Measurements from ENCODE around the gene CDS2. TPM values are rescaled to one million over a fixed set of nuclear protein-coding genes. Genes with fewer than 3 reads are reported as not detected.

Gene CDS2
- total and polyA plus RNA-seq, 2 of the 13 experiments (the other 11 are each of a cell fraction or from before 2014, with no cell fraction given), result 81.3 to 153 TPM

DNA sequence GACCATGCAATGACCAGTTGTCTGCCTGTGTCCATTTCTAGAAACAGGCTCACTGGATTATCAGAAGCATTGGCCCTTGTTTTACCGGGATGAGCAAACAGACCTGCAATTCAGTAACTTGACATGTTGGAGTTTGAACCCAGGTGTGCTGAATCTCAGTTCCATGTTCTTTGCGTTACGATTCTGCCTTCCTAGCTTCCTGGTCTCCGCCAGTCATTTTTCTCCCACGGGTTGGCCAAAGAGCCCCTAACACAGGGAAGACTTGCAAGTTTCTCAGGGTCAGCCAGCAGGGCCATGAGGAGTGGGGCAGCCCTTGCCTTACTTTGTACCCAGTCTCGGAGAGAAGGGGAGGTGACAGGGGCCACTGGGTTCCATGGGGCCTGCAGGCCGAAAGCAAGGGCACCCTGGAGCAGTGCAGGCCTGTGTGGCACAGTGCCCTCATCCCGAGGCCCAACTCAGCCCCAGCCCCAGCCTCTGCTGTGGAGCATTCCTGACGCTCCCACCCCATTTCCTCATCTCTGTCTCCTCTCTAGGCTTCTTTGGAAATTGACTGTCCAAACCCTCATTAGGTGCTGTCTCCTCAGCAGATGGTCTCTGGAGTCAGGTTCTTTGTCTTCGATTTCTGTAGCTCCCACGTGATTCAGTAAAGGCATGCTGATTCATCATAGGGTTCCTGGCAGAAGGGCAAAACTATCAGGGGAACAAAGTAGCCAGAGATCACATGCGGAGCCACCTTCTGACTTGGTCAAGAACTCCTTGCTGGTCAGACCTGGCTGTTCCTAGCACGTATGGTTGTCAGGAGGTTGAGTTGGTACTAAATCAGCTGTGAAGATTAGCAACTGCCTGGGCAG lies 23.6 kb downstream of the CDS2 start (continued):
- TF ChIP-seq, protein P1, sequence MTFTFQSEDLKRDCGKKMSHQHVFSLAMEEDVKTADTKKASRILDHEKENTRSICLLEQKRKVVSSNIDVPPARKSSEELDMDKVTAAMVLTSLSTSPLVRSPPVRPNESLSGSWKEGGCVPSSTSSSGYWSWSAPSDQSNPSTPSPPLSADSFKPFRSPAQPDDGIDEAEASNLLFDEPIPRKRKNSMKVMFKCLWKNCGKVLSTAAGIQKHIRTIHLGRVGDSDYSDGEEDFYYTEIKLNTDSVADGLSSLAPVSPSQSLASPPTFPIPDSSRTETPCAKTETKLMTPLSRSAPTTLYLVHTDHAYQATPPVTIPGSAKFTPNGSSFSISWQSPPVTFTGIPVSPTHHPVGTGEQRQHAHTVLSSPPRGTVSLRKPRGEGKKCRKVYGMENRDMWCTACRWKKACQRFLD (CRISPR knock-in tag; IDR thresholded peaks at IDR 0.05; ENCODE audit: borderline replicate concordance), result no peak
- TF ChIP-seq NFE2L1 (CRISPR knock-in tag; IDR thresholded peaks at IDR 0.05; ENCODE audit: borderline replicate concordance), result peak; percentile 85; the same call in 1 of the 2 replicates
- no peak; the same call in 1 of the 2 replicates for TF ChIP-seq ARID2 (CRISPR knock-in tag; IDR thresholded peaks at IDR 0.05; ENCODE audit: borderline replicate concordance)
- TF ChIP-seq ZNF510 (CRISPR knock-in tag; IDR thresholded peaks at IDR 0.05; ENCODE audit: low read depth), result no peak
- TF ChIP-seq, protein P2, sequence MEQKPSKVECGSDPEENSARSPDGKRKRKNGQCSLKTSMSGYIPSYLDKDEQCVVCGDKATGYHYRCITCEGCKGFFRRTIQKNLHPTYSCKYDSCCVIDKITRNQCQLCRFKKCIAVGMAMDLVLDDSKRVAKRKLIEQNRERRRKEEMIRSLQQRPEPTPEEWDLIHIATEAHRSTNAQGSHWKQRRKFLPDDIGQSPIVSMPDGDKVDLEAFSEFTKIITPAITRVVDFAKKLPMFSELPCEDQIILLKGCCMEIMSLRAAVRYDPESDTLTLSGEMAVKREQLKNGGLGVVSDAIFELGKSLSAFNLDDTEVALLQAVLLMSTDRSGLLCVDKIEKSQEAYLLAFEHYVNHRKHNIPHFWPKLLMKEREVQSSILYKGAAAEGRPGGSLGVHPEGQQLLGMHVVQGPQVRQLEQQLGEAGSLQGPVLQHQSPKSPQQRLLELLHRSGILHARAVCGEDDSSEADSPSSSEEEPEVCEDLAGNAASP (CRISPR knock-in tag; IDR thresholded peaks at IDR 0.05; ENCODE audit: borderline replicate concordance), result peak; percentile 16; the same call in 1 of the 2 replicates
- TF ChIP-seq, protein P3, sequence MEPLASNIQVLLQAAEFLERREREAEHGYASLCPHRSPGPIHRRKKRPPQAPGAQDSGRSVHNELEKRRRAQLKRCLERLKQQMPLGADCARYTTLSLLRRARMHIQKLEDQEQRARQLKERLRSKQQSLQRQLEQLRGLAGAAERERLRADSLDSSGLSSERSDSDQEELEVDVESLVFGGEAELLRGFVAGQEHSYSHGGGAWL (CRISPR knock-in tag; IDR thresholded peaks at IDR 0.05), result peak; percentile 69
- no peak for TF ChIP-seq ZNF367 (CRISPR knock-in tag; IDR thresholded peaks at IDR 0.05; ENCODE audit: borderline replicate concordance)
- TF ChIP-seq, protein P4, sequence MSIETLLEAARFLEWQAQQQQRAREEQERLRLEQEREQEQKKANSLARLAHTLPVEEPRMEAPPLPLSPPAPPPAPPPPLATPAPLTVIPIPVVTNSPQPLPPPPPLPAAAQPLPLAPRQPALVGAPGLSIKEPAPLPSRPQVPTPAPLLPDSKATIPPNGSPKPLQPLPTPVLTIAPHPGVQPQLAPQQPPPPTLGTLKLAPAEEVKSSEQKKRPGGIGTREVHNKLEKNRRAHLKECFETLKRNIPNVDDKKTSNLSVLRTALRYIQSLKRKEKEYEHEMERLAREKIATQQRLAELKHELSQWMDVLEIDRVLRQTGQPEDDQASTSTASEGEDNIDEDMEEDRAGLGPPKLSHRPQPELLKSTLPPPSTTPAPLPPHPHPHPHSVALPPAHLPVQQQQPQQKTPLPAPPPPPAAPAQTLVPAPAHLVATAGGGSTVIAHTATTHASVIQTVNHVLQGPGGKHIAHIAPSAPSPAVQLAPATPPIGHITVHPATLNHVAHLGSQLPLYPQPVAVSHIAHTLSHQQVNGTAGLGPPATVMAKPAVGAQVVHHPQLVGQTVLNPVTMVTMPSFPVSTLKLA (IDR thresholded peaks at IDR 0.05), result no peak
- peak; percentile 91 for TF ChIP-seq ZC3H4 (CRISPR knock-in tag; IDR thresholded peaks at IDR 0.05; ENCODE audit: borderline replicate concordance)
- TF ChIP-seq, protein P5, sequence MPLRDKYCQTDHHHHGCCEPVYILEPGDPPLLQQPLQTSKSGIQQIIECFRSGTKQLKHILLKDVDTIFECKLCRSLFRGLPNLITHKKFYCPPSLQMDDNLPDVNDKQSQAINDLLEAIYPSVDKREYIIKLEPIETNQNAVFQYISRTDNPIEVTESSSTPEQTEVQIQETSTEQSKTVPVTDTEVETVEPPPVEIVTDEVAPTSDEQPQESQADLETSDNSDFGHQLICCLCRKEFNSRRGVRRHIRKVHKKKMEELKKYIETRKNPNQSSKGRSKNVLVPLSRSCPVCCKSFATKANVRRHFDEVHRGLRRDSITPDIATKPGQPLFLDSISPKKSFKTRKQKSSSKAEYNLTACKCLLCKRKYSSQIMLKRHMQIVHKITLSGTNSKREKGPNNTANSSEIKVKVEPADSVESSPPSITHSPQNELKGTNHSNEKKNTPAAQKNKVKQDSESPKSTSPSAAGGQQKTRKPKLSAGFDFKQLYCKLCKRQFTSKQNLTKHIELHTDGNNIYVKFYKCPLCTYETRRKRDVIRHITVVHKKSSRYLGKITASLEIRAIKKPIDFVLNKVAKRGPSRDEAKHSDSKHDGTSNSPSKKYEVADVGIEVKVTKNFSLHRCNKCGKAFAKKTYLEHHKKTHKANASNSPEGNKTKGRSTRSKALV (CRISPR knock-in tag; IDR thresholded peaks at IDR 0.05), result 0 out of 2 replicates have a peak, but pooled peaks have one; percentile 51
- 0 out of 2 replicates have a peak, but pooled peaks have one; percentile 42 for TF ChIP-seq ZMAT3 (CRISPR knock-in tag; conservative IDR thresholded peaks at IDR 0.05)
- 0 out of 2 replicates have a peak, but pooled peaks have one; percentile 14 for TF ChIP-seq ZNF446 (CRISPR knock-in tag; IDR thresholded peaks at IDR 0.05)
- TF ChIP-seq ZNF136 (CRISPR knock-in tag; IDR thresholded peaks at IDR 0.05; ENCODE audit: low read depth), result peak; percentile 59; the same call in 1 of the 2 replicates
- TF ChIP-seq ARHGAP35 (CRISPR knock-in tag; IDR thresholded peaks at IDR 0.05; ENCODE audit: borderline replicate concordance), result peak; percentile 69
- TF ChIP-seq POLR2AphosphoS5 (IDR thresholded peaks at IDR 0.05; ENCODE audit: low read depth, low read length), result peak; percentile 24
- TF ChIP-seq RFX5 (IDR thresholded peaks at IDR 0.05; ENCODE audit: low read depth, low read length), result no peak
- no peak for TF ChIP-seq GABPA (IDR thresholded peaks at IDR 0.05; ENCODE audit: low read depth, low read length)
- 0 out of 2 replicates have a peak, but pooled peaks have one; percentile 34 for TF ChIP-seq GABPA (CRISPR knock-in tag; IDR thresholded peaks at IDR 0.05; ENCODE audit: low read depth)
- TF ChIP-seq FOXA3 (CRISPR knock-in tag; IDR thresholded peaks at IDR 0.05), result peak; percentile 82

Measured in HepG2 (cell line).